ENCODE data around the gene MARCHF6. TPM values are rescaled to one million over a fixed set of nuclear protein-coding genes. Genes with fewer than 3 reads are reported as not detected.
"Not testable (repeated sequence)": the region's sequence is repeated elsewhere in the genome, so short reads cannot be mapped to it uniquely, and the experiment has no call there.

MARCHF6 gene
- total RNA-seq, 1 donor, result 69.5 TPM

GRCh38 chr5:10372726-10373709, 19.5 kb downstream of the MARCHF6 start:
- DNase-seq (ENCODE audit: low read depth), result no peak
- no peak for TF ChIP-seq CTCF (IDR thresholded peaks at IDR 0.05; ENCODE audit: insufficient read depth, low read depth, low read length)

GRCh38 chr5:10374046-10375022, 20.8 kb downstream of the MARCHF6 start:
- TF ChIP-seq CTCF (IDR thresholded peaks at IDR 0.05; ENCODE audit: insufficient read depth, low read depth, low read length), result no peak
- no peak overlapping the region for H3K4me3 ChIP-seq (ENCODE audit: low read depth, low read length)
- DNase-seq (ENCODE audit: low read depth), result no peak

More at GRCh38 chr5:10372726-10373709, 19.5 kb downstream of the MARCHF6 start:
- no peak overlapping the region for H3K4me3 ChIP-seq (ENCODE audit: low read depth, low read length)

GRCh38 chr5:10375146-10375545, 21.7 kb downstream of the MARCHF6 start:
- not testable (repeated sequence) for DNase-seq (ENCODE audit: low read depth); H3K4me3 ChIP-seq (ENCODE audit: low read depth, low read length)

- TF ChIP-seq CTCF (IDR thresholded peaks at IDR 0.05; ENCODE audit: insufficient read depth, low read depth, low read length), result no peak
- DNase-seq (ENCODE audit: low read depth), result no peak
- no peak overlapping the region for H3K4me3 ChIP-seq (ENCODE audit: low read depth, low read length)
Measured at GRCh38 chr5:10376544-10376943, 23.0 kb downstream of the MARCHF6 start.

GRCh38 chr5:10377081-10377480, 23.6 kb downstream of the MARCHF6 start:
- no peak for DNase-seq (ENCODE audit: low read depth)
- H3K4me3 ChIP-seq (ENCODE audit: low read depth, low read length), result no peak overlapping the region
- no peak for TF ChIP-seq CTCF (IDR thresholded peaks at IDR 0.05; ENCODE audit: insufficient read depth, low read depth, low read length)

- no peak for TF ChIP-seq CTCF (IDR thresholded peaks at IDR 0.05; ENCODE audit: insufficient read depth, low read depth, low read length)
- DNase-seq (ENCODE audit: low read depth), result no peak
- no peak overlapping the region for H3K4me3 ChIP-seq (ENCODE audit: low read depth, low read length)
Measured at GRCh38 chr5:10381803-10382202, 28.3 kb downstream of the MARCHF6 start.

GRCh38 chr5:10384483-10384882, 31.0 kb downstream of the MARCHF6 start:
- no peak for TF ChIP-seq CTCF (IDR thresholded peaks at IDR 0.05; ENCODE audit: insufficient read depth, low read depth, low read length)
- H3K4me3 ChIP-seq (ENCODE audit: low read depth, low read length), result no peak overlapping the region
- DNase-seq (ENCODE audit: low read depth), result no peak

All from fibroblast of villous mesenchyme (primary cell).